WTC11 (cell line): Measurements from ENCODE around the gene DLL4. TPM values are rescaled to one million over a fixed set of nuclear protein-coding genes. Genes with fewer than 3 reads are reported as not detected.
"Not testable (repeated sequence)": the region's sequence is repeated elsewhere in the genome, so short reads cannot be mapped to it uniquely, and the experiment has no call there.

Experiments
- ATAC-seq: fragments of 200-7000 bp; cut with Tn5 transposase; 2 replicates; pipeline ENCODE4 v1.10.0; 2021; ENCODE audit warnings: mild to moderate bottlenecking, moderate library complexity
- CTCF ChIA-PET: fragments of 300-600 bp; sonication (Branson Sonifier 250); formaldehyde crosslinking; loops from one replicate; lab custom pipeline; 2021; ENCODE audit warnings: antibody characterized with exemption; lab: Charles Lee
- POLR2A ChIA-PET: fragments of 350-600 bp; sonication (Branson Sonifier 250); formaldehyde crosslinking; loops from one replicate; lab custom pipeline; 2021; ENCODE audit warnings: antibody characterized with exemption; lab: Charles Lee
- DNase-seq: peaks from one replicate; pipeline ENCODE4 v3.0.0; 2021; ENCODE audit warnings: low spot score
- H3K27ac Mint-ChIP-seq: 2 replicates; pipeline ENCODE4 v1.8.0; 2021; ENCODE audit warnings: mixed read lengths
- H3K27me3 Mint-ChIP-seq: 2 replicates; pipeline ENCODE4 v1.8.0; 2021; ENCODE audit warnings: low read depth, mild to moderate bottlenecking, moderate library complexity, mixed read lengths
- H3K36me3 Mint-ChIP-seq: 2 replicates; pipeline ENCODE4 v1.8.0; 2021; ENCODE audit warnings: mixed read lengths
- H3K4me1 Mint-ChIP-seq: 2 replicates; pipeline ENCODE4 v1.8.0; 2022; ENCODE audit warnings: mixed read lengths
- H3K4me3 Mint-ChIP-seq: 2 replicates; pipeline ENCODE4 v1.8.0; 2021; ENCODE audit warnings: mild to moderate bottlenecking, moderate library complexity, mixed read lengths
- H3K9me3 Mint-ChIP-seq: 2 replicates; pipeline ENCODE4 v1.8.0; 2021; ENCODE audit warnings: mixed read lengths
- ATF6 ChIP-seq: sonication (generic); formaldehyde crosslinking; IDR thresholded peaks from 2 replicates; pipeline ENCODE4 v1.8.1; 2023; ENCODE audit warnings: mild to moderate bottlenecking, missing genetic modification reagents
- CBFB ChIP-seq: sonication (generic); formaldehyde crosslinking; IDR thresholded peaks from 2 replicates; pipeline ENCODE4 v1.8.1; 2022; ENCODE audit warnings: mild to moderate bottlenecking, low read depth, missing genetic modification reagents
- CREM ChIP-seq: sonication (generic); formaldehyde crosslinking; IDR thresholded peaks from 2 replicates; pipeline ENCODE4 v1.8.1; 2022; ENCODE audit warnings: mild to moderate bottlenecking, missing genetic modification reagents, moderate library complexity
- EMX1 ChIP-seq: fragments of 250-450 bp; sonication (Bioruptor Pico); IDR thresholded peaks from 2 replicates; pipeline ENCODE4 v1.8.0; 2021; ENCODE audit warnings: mild to moderate bottlenecking
- ESRRA ChIP-seq: sonication (generic); formaldehyde crosslinking; IDR thresholded peaks from 2 replicates; pipeline ENCODE4 v1.8.1; 2022; ENCODE audit warnings: mild to moderate bottlenecking, missing genetic modification reagents, borderline replicate concordance
- FOXK1 ChIP-seq: sonication (generic); formaldehyde crosslinking; IDR thresholded peaks from 2 replicates; pipeline ENCODE4 v1.8.0; 2022; ENCODE audit warnings: mild to moderate bottlenecking, moderate library complexity, missing genetic modification reagents
- IRF1 ChIP-seq: sonication (generic); formaldehyde crosslinking; IDR thresholded peaks from 2 replicates; pipeline ENCODE4 v1.8.0; 2023; ENCODE audit warnings: missing genetic modification reagents
- IRF2 ChIP-seq: sonication (generic); formaldehyde crosslinking; IDR thresholded peaks from 2 replicates; pipeline ENCODE4 v1.8.0; 2022; ENCODE audit warnings: low read depth, missing genetic modification reagents, borderline replicate concordance
- JAZF1 ChIP-seq: fragments of 250-450 bp; sonication (Bioruptor Pico); IDR thresholded peaks from 2 replicates; pipeline ENCODE4 v1.9.0; 2021; ENCODE audit warnings: moderate library complexity, mild to moderate bottlenecking, inconsistent platforms
- NFE2L1 ChIP-seq: sonication (generic); formaldehyde crosslinking; IDR thresholded peaks from 2 replicates; pipeline ENCODE4 v1.8.1; 2023; ENCODE audit warnings: missing genetic modification reagents
- NFYB ChIP-seq: sonication (generic); formaldehyde crosslinking; conservative IDR thresholded peaks from 2 replicates; pipeline ENCODE4 v1.8.0; 2022; ENCODE audit warnings: low read depth, missing genetic modification reagents
- NR3C1 ChIP-seq: sonication (generic); formaldehyde crosslinking; conservative IDR thresholded peaks from 2 replicates; pipeline ENCODE4 v1.8.1; 2023; ENCODE audit warnings: low read depth, mild to moderate bottlenecking, missing genetic modification reagents
- RELA ChIP-seq: sonication (generic); formaldehyde crosslinking; IDR thresholded peaks from 2 replicates; pipeline ENCODE4 v1.8.1; 2022; ENCODE audit warnings: missing genetic modification reagents, mild to moderate bottlenecking, borderline replicate concordance
- RORB ChIP-seq: fragments of 250-450 bp; sonication (Bioruptor Pico); IDR thresholded peaks from 2 replicates; pipeline ENCODE4 v1.9.0; 2021; ENCODE audit warnings: mild to moderate bottlenecking
- SMAD4 ChIP-seq: sonication (generic); formaldehyde crosslinking; IDR thresholded peaks from 2 replicates; pipeline ENCODE4 v1.8.0; 2022; ENCODE audit warnings: mild to moderate bottlenecking, missing genetic modification reagents
- SOX15 ChIP-seq: fragments of 250-450 bp; sonication (Bioruptor Pico); IDR thresholded peaks from 2 replicates; pipeline ENCODE4 v1.9.0; 2021; ENCODE audit warnings: mild to moderate bottlenecking
- TEAD1 ChIP-seq: sonication (generic); formaldehyde crosslinking; IDR thresholded peaks from 2 replicates; pipeline ENCODE4 v1.8.0; 2022; ENCODE audit warnings: mild to moderate bottlenecking, missing genetic modification reagents
- ZNF121 ChIP-seq: sonication (generic); formaldehyde crosslinking; IDR thresholded peaks from 2 replicates; pipeline ENCODE4 v1.8.0; 2023; ENCODE audit warnings: missing genetic modification reagents
- ZNF138 ChIP-seq: sonication (generic); formaldehyde crosslinking; conservative IDR thresholded peaks from 2 replicates; pipeline ENCODE4 v1.8.1; 2022; ENCODE audit warnings: mild to moderate bottlenecking, moderate library complexity, missing genetic modification reagents
- ZNF232 ChIP-seq: sonication (generic); formaldehyde crosslinking; IDR thresholded peaks from 2 replicates; pipeline ENCODE4 v1.8.0; 2022; ENCODE audit warnings: mild to moderate bottlenecking, missing genetic modification reagents
- ZNF317 ChIP-seq: sonication (generic); formaldehyde crosslinking; IDR thresholded peaks from 2 replicates; pipeline ENCODE4 v1.8.1; 2023; ENCODE audit warnings: low read depth, mild to moderate bottlenecking, moderate library complexity, missing genetic modification reagents, borderline replicate concordance
- total RNA-seq: library from RNA; stranded (reverse); gene quantifications from 3 replicates; pipeline ENCODE4 v1.2.3, GENCODE V29; 2021
- TF ChIP-seq, protein P1 (sequence below): sonication (generic); formaldehyde crosslinking; IDR thresholded peaks from 2 replicates; pipeline ENCODE4 v1.8.1; 2023; ENCODE audit warnings: mild to moderate bottlenecking, missing genetic modification reagents
- TF ChIP-seq, protein P2 (sequence below): fragments of 200-600 bp; IDR thresholded peaks from 2 replicates; pipeline ENCODE4 v1.8.0; 2022; ENCODE audit warnings: antibody characterized with exemption

The DLL4 gene
- total RNA-seq, 1 experiment from 2014 or later, result 0.94 TPM

- TF ChIP-seq ZNF232 (CRISPR knock-in tag) (no peak), JAZF1 (CRISPR knock-in tag) (no peak), RORB (CRISPR knock-in tag) (no peak), RELA (no peak), ATF6 (CRISPR knock-in tag) (no peak), SMAD4 (CRISPR knock-in tag) (no peak), ZNF138 (CRISPR knock-in tag) (no peak)
Observed at GRCh38 chr15:40960925-40961324, 31.8 kb downstream of the DLL4 start (continued).

- POLR2A ChIA-PET, result interaction anchor here (3.6 kb wide), 1 partner anchor 8 kb away, joined by 22 read pairs; the partner anchor contains the start of gene CHAC1
- CTCF ChIA-PET, result interaction anchor here (1.1 to 6.7 kb wide), 5 partner anchors 20 to 102 kb away, joined by 4 to 55 read pairs (median 6); no protein-coding TSS in a partner anchor
- not testable (repeated sequence) for H3K27ac Mint-ChIP-seq, H3K4me3 Mint-ChIP-seq, H3K36me3 Mint-ChIP-seq, H3K27me3 Mint-ChIP-seq, DNase-seq, ATAC-seq
- Mint-ChIP-seq H3K4me1 (peaks cover 34% of the 10 kb centered on the region), H3K9me3 (peaks cover 11% of the 10 kb centered on the region; the same call in 1 of the 2 replicates)
Observed at GRCh38 chr15:40961740-40962139, 32.6 kb downstream of the DLL4 start.

DNA sequence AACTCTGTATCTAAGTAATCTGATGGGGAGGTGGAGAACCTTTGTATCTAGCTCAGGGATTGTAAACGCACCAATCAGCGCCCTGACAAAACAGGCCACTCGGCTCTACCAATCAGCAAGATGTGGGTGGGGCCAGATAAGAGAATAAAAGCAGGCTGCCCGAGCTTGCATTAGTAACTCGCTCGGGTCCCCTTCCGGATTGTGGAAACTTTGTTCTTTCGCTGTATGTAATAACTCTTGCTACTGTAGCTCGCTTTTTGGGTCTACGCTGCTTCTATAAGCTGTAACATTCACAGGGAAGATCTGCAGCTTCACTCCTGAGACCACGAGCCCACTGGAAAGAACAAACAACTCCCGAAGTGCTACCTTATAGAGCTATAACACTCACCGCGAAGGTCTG lies 33.2 kb downstream of the DLL4 start:
- Mint-ChIP-seq H3K9me3 (peaks cover 11% of the 10 kb centered on the region; the same call in 1 of the 2 replicates), H3K4me1 (peaks cover 35% of the 10 kb centered on the region)
- H3K4me3 Mint-ChIP-seq, H3K36me3 Mint-ChIP-seq, ATAC-seq, H3K27ac Mint-ChIP-seq, H3K27me3 Mint-ChIP-seq, DNase-seq: not testable (repeated sequence)
- CTCF ChIA-PET, result interaction anchor here (1.0 to 6.7 kb wide), 7 partner anchors 8 to 103 kb away, joined by 3 to 55 read pairs (median 4); partner anchors contain the start of gene VPS18
- POLR2A ChIA-PET, result interaction anchor here (3.6 kb wide), 1 partner anchor 9 kb away, joined by 22 read pairs; the partner anchor contains the start of gene CHAC1

GRCh38 chr15:40963201-40963600 lies 34.1 kb downstream of the DLL4 start:
- Mint-ChIP-seq H3K4me3 (no peak overlapping the region), H3K9me3 (peaks cover 11% of the 10 kb centered on the region; the same call in 1 of the 2 replicates), H3K36me3 (no peaks in the 10 kb centered on the region), H3K4me1 (peaks cover 37% of the 10 kb centered on the region), H3K27ac (no peak overlapping the region; the same call in 1 of the 2 replicates), H3K27me3 (no peaks in the 10 kb centered on the region)
- DNase-seq (no peak), ATAC-seq (no peak)
- CTCF ChIA-PET, result interaction anchor here (0.9 to 6.7 kb wide), 7 partner anchors 9 to 69 kb away, joined by 3 to 55 read pairs (median 4); partner anchors contain the start of genes CHAC1, DLL4 and VPS18
- POLR2A ChIA-PET, result interaction anchor here (3.6 kb wide), 1 partner anchor 10 kb away, joined by 22 read pairs; the partner anchor contains the start of gene CHAC1
- TF ChIP-seq NFYB (no peak), IRF1 (CRISPR knock-in tag) (no peak), ZNF121 (CRISPR knock-in tag) (no peak), CREM (no peak), TEAD1 (CRISPR knock-in tag) (no peak)
- TF ChIP-seq, protein P1, sequence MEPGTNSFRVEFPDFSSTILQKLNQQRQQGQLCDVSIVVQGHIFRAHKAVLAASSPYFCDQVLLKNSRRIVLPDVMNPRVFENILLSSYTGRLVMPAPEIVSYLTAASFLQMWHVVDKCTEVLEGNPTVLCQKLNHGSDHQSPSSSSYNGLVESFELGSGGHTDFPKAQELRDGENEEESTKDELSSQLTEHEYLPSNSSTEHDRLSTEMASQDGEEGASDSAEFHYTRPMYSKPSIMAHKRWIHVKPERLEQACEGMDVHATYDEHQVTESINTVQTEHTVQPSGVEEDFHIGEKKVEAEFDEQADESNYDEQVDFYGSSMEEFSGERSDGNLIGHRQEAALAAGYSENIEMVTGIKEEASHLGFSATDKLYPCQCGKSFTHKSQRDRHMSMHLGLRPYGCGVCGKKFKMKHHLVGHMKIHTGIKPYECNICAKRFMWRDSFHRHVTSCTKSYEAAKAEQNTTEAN, result no peak

- H3K36me3 Mint-ChIP-seq, result no peaks in the 10 kb centered on the region
- ChIA-PET CTCF (interaction anchor here (0.7 to 6.7 kb wide), 7 partner anchors 10 to 59 kb away, joined by 3 to 55 read pairs (median 4); partner anchors contain the start of genes CHAC1 and DLL4), POLR2A (interaction anchor here (0.5 to 3.6 kb wide), 2 partner anchors 11 to 22 kb away, joined by 6 to 22 read pairs; partner anchors contain the start of gene CHAC1)
- ATAC-seq, result no peak
- DNase-seq, result no peak
- peaks cover 11% of the 10 kb centered on the region; the same call in 1 of the 2 replicates for H3K9me3 Mint-ChIP-seq
- no peak overlapping the region for H3K4me3 Mint-ChIP-seq
- no peak overlapping the region for H3K27ac Mint-ChIP-seq
- peaks cover 37% of the 10 kb centered on the region for H3K4me1 Mint-ChIP-seq
- no peaks in the 10 kb centered on the region for H3K27me3 Mint-ChIP-seq
- TF ChIP-seq, protein P2, sequence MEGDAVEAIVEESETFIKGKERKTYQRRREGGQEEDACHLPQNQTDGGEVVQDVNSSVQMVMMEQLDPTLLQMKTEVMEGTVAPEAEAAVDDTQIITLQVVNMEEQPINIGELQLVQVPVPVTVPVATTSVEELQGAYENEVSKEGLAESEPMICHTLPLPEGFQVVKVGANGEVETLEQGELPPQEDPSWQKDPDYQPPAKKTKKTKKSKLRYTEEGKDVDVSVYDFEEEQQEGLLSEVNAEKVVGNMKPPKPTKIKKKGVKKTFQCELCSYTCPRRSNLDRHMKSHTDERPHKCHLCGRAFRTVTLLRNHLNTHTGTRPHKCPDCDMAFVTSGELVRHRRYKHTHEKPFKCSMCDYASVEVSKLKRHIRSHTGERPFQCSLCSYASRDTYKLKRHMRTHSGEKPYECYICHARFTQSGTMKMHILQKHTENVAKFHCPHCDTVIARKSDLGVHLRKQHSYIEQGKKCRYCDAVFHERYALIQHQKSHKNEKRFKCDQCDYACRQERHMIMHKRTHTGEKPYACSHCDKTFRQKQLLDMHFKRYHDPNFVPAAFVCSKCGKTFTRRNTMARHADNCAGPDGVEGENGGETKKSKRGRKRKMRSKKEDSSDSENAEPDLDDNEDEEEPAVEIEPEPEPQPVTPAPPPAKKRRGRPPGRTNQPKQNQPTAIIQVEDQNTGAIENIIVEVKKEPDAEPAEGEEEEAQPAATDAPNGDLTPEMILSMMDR, result no peak
- TF ChIP-seq IRF2 (CRISPR knock-in tag) (no peak), CREM (no peak), CBFB (no peak), ESRRA (CRISPR knock-in tag) (no peak), ZNF317 (CRISPR knock-in tag) (no peak), FOXK1 (CRISPR knock-in tag) (no peak), NFE2L1 (CRISPR knock-in tag) (no peak), EMX1 (CRISPR knock-in tag) (no peak), SOX15 (CRISPR knock-in tag) (no peak), NR3C1 (CRISPR knock-in tag) (no peak)
Observed at GRCh38 chr15:40964006-40964405, 34.9 kb downstream of the DLL4 start.
